Thoracic aorta (tissue), 2 donors: ENCODE data around the gene CARMIL1. TPM values are rescaled to one million over a fixed set of nuclear protein-coding genes. Genes with fewer than 3 reads are reported as not detected.
"Not testable (repeated sequence)": the region's sequence is repeated elsewhere in the genome, so short reads cannot be mapped to it uniquely, and the experiment has no call there.

Source experiments
- ATAC-seq: fragments of 150-250 bp; one replicate; pipeline ENCODE4 v1.8.0; 2017; ENCODE audit warnings: low read depth; ENCODE audit not compliant: insufficient number of reproducible peaks, low FRiP score
- DNase-seq: peaks from one replicate; pipeline ENCODE4 v3.0.0-alpha.2; 2020; ENCODE audit warnings: low spot score
- H3K27ac ChIP-seq, 2 donors: fragments of 200-600 bp; sonication (generic); 1 replicate in 1 of 2; 2 replicates in 1 of 2; pipeline ENCODE4 v1.5.1; 2016; ENCODE audit warnings: mild to moderate bottlenecking in 2 of 2, moderate library complexity in 2 of 2
- H3K27me3 ChIP-seq: fragments of 200-600 bp; sonication (generic); replicated peaks from 2 replicates; pipeline ENCODE4 v1.6.0; 2016; ENCODE audit warnings: mild to moderate bottlenecking; ENCODE audit not compliant: insufficient read depth
- H3K36me3 ChIP-seq: fragments of 200-600 bp; sonication (generic); one replicate; pipeline ENCODE4 v1.5.1; 2016
- H3K4me1 ChIP-seq, 2 donors: fragments of 200-600 bp; sonication (generic); 1 replicate in 1 of 2; 2 replicates in 1 of 2; pipeline versions ENCODE4 v1.5.1 to v1.6.0; 2016; ENCODE audit warnings: low read depth in 2 of 2, mild to moderate bottlenecking in 1 of 2; ENCODE audit not compliant: control insufficient read depth in 1 of 2
- H3K4me3 ChIP-seq: fragments of 200-600 bp; sonication (generic); 2 replicates; pipeline ENCODE4 v1.5.1; 2016; ENCODE audit warnings: mild to moderate bottlenecking
- H3K9me3 ChIP-seq: fragments of 200-600 bp; sonication (generic); 2 replicates; pipeline ENCODE4 v1.5.1; 2016
- CTCF ChIP-seq: fragments of 200-600 bp; sonication (generic); IDR thresholded peaks from one replicate; pipeline ENCODE4 v1.5.1; 2019; ENCODE audit warnings: antibody characterized with exemption
- total RNA-seq, 2 donors: library from RNA; depleted of rRNA; stranded (reverse); fragments of >200 nt; gene quantifications; one replicate each; pipeline versions ENCODE4 v1.1.0 to v1.2.3, GENCODE V29; 2016

Gene CARMIL1
- total RNA-seq, 2 donors from 2014 or later: 60.4 to 63.0 TPM

GRCh38 chr6:25370178-25371036 lies 91.2 kb downstream of the CARMIL1 start:
- no peaks in the 10 kb centered on the region for H3K9me3 ChIP-seq
- H3K27me3 ChIP-seq: no peaks in the 10 kb centered on the region
- H3K4me3 ChIP-seq: peak overlapping the region; percentile 33
- peak overlapping the region in 1 of 2 donors; percentile 69 for H3K27ac ChIP-seq
- peaks cover 45 to 53% of the 10 kb centered on the region in 2 donors for H3K4me1 ChIP-seq
- no peak for TF ChIP-seq CTCF
- H3K36me3 ChIP-seq: no peaks in the 10 kb centered on the region
- DNase-seq: no peak
- ATAC-seq: no peak

GRCh38 chr6:25371037-25371347 lies 91.8 kb downstream of the CARMIL1 start:
- Histone ChIP-seq H3K27me3 (no peaks in the 10 kb centered on the region), H3K36me3 (no peaks in the 10 kb centered on the region), H3K4me1 (peaks cover 40 to 47% of the 10 kb centered on the region in 2 donors), H3K27ac (no peak overlapping the region), H3K4me3 (no peak overlapping the region), H3K9me3 (no peaks in the 10 kb centered on the region)
- DNase-seq (no peak), ATAC-seq (no peak)
- no peak for TF ChIP-seq CTCF

GRCh38 chr6:25375125-25375524 lies 96.0 kb downstream of the CARMIL1 start:
- Histone ChIP-seq H3K27ac (no peak overlapping the region), H3K27me3 (no peaks in the 10 kb centered on the region), H3K4me1 (peaks cover 9 to 45% of the 10 kb centered on the region in 2 donors), H3K36me3 (no peaks in the 10 kb centered on the region), H3K4me3 (no peak overlapping the region), H3K9me3 (no peaks in the 10 kb centered on the region)
- no peak for TF ChIP-seq CTCF
- no peak for DNase-seq
- ATAC-seq: no peak

GRCh38 chr6:25377664-25378063 lies 98.5 kb downstream of the CARMIL1 start:
- DNase-seq: no peak
- ATAC-seq: no peak
- no peak for TF ChIP-seq CTCF

GRCh38 chr6:25381077-25381476 lies 101.9 kb downstream of the CARMIL1 start:
- ATAC-seq: no peak
- DNase-seq: no peak
- no peak for TF ChIP-seq CTCF

More at GRCh38 chr6:25377664-25378063, 98.5 kb downstream of the CARMIL1 start:
- no peaks in the 10 kb centered on the region for H3K9me3 ChIP-seq
- H3K4me1 ChIP-seq: peaks cover 17 to 62% of the 10 kb centered on the region in 2 donors
- H3K4me3 ChIP-seq: no peak overlapping the region
- H3K27me3 ChIP-seq: no peaks in the 10 kb centered on the region
- H3K36me3 ChIP-seq: no peaks in the 10 kb centered on the region
- H3K27ac ChIP-seq: no peak overlapping the region

GRCh38 chr6:25382476-25382875 lies 103.3 kb downstream of the CARMIL1 start:
- Histone ChIP-seq H3K4me1 (peaks cover 27 to 77% of the 10 kb centered on the region in 2 donors), H3K27ac (peak overlapping the region in 1 of 2 donors; percentile 23)
- not testable (repeated sequence) for H3K9me3 ChIP-seq, DNase-seq, H3K4me3 ChIP-seq, ATAC-seq, H3K27me3 ChIP-seq, H3K36me3 ChIP-seq

More at GRCh38 chr6:25381077-25381476, 101.9 kb downstream of the CARMIL1 start:
- H3K27me3 ChIP-seq: no peaks in the 10 kb centered on the region
- no peaks in the 10 kb centered on the region for H3K36me3 ChIP-seq
- peak overlapping the region; percentile 16 for H3K4me3 ChIP-seq
- H3K4me1 ChIP-seq: peaks cover 26 to 82% of the 10 kb centered on the region in 2 donors
- H3K9me3 ChIP-seq: no peaks in the 10 kb centered on the region
- peak overlapping the region in 1 of 2 donors; percentile 43 for H3K27ac ChIP-seq
